ENCODE measurements around the gene PHF14. TPM values are rescaled to one million over a fixed set of nuclear protein-coding genes. Genes with fewer than 3 reads are reported as not detected.

PHF14 gene
- total and polyA plus RNA-seq, 2 donors (not counting 3 experiments of a cell fraction or from before 2014, with no cell fraction given): 8.8 to 43.4 TPM

- no peak overlapping the region for H3K27ac ChIP-seq (ENCODE audit: insufficient read depth, low read depth, low read length)
- no peaks in the 10 kb centered on the region for H3K9me3 ChIP-seq (replicated peaks; ENCODE audit: control insufficient read depth, insufficient read depth, low read length)
- BruUV-seq (replicated peaks): no TSS peak
- H3K27me3 ChIP-seq (ENCODE audit: control insufficient read depth in 2 of 2, insufficient read depth in 2 of 2, low read length in 2 of 2): no peaks in the 10 kb centered on the region
- H3K9me1 ChIP-seq (replicated peaks; ENCODE audit: control insufficient read depth, extremely low read depth, insufficient read depth, low read length): no peaks in the 10 kb centered on the region
- no peaks in the 10 kb centered on the region for H4K20me1 ChIP-seq (replicated peaks; ENCODE audit: control insufficient read depth, extremely low read depth, insufficient read depth, low read length)
- dilution Hi-C loops (cut with MboI; ENCODE audit: extremely low pct_ligation_motif_present, low sequenced_read_pairs): no loop called here
- no peak for DNase-seq (ENCODE audit: low read depth, low spot score)
- POLR2A ChIA-PET: no interaction called here
- H3K4me1 ChIP-seq (ENCODE audit: control insufficient read depth, extremely low read depth, insufficient read depth, low read length): no peaks in the 10 kb centered on the region
- H3K9ac ChIP-seq (replicated peaks; ENCODE audit: extremely low read depth, insufficient read depth, low read length): no peak overlapping the region
- no peaks in the 10 kb centered on the region for H3K79me2 ChIP-seq (ENCODE audit: control insufficient read depth, insufficient read depth, low read length)
- TF ChIP-seq JUN (IDR thresholded peaks at IDR 0.05; ENCODE audit: borderline replicate concordance, insufficient read depth, insufficient read length, low read depth) (no peak), MYC (IDR thresholded peaks at IDR 0.05; ENCODE audit: low read depth, low read length) (no peak), FOS (IDR thresholded peaks at IDR 0.05; ENCODE audit: borderline replicate concordance, insufficient read depth, low read length) (no peak), MAX (IDR thresholded peaks at IDR 0.05; ENCODE audit: insufficient read depth, insufficient read length) (no peak)
- CTCF ChIA-PET: no interaction called here
- H3K4me2 ChIP-seq (ENCODE audit: insufficient read depth, low read length): no peak overlapping the region
- H3K4me3 ChIP-seq (replicated peaks in 1 of 3; ENCODE audit: insufficient read depth in 1 of 3, low read depth in 1 of 3, low read length in 3 of 3): no peak overlapping the region
- no peak overlapping the region for H2AFZ ChIP-seq (ENCODE audit: low read depth, low read length)
- no peak for FAIRE-seq
- no peaks in the 10 kb centered on the region for H3K36me3 ChIP-seq (ENCODE audit: control insufficient read depth in 2 of 2, extremely low read depth in 1 of 2, insufficient read depth in 2 of 2, low read length in 2 of 2)
- intact Hi-C loops (cut with micrococcal nuclease): no loop called here
These were observed 88.4 kb downstream of the PHF14 start for GRCh38 chr7:11062110-11062509.

GRCh38 chr7:11069591-11069990 is 95.9 kb downstream of the PHF14 start:
- H3K27ac ChIP-seq (ENCODE audit: insufficient read depth, low read depth, low read length): no peak overlapping the region
- no peaks in the 10 kb centered on the region for H3K79me2 ChIP-seq (ENCODE audit: control insufficient read depth, insufficient read depth, low read length)
- no peaks in the 10 kb centered on the region for H3K4me1 ChIP-seq (ENCODE audit: control insufficient read depth, extremely low read depth, insufficient read depth, low read length)
- H3K9ac ChIP-seq (replicated peaks; ENCODE audit: extremely low read depth, insufficient read depth, low read length): no peak overlapping the region
- H3K9me3 ChIP-seq (replicated peaks; ENCODE audit: control insufficient read depth, insufficient read depth, low read length): no peaks in the 10 kb centered on the region
- no peaks in the 10 kb centered on the region for H3K9me1 ChIP-seq (replicated peaks; ENCODE audit: control insufficient read depth, extremely low read depth, insufficient read depth, low read length)
- ChIA-PET POLR2A (no interaction called here), CTCF (no interaction called here)
- FAIRE-seq: no peak
- H4K20me1 ChIP-seq (replicated peaks; ENCODE audit: control insufficient read depth, extremely low read depth, insufficient read depth, low read length): no peaks in the 10 kb centered on the region
- H3K4me2 ChIP-seq (ENCODE audit: insufficient read depth, low read length): no peak overlapping the region
- BruUV-seq (replicated peaks): no TSS peak
- intact Hi-C loops (cut with micrococcal nuclease) (no loop called here), dilution Hi-C loops (cut with MboI; ENCODE audit: extremely low pct_ligation_motif_present, low sequenced_read_pairs) (no loop called here)
- TF ChIP-seq MYC (IDR thresholded peaks at IDR 0.05; ENCODE audit: low read depth, low read length) (no peak), GATA2 (IDR thresholded peaks at IDR 0.05; ENCODE audit: insufficient read depth, insufficient read length, low read depth, low read length) (no peak), CTCF (IDR thresholded peaks at IDR 0.05; ENCODE audit: extremely low read depth in 1 of 2, insufficient read depth in 1 of 2, low read depth in 1 of 2, low read length in 2 of 2) (no peak), POLR2AphosphoS5 (IDR thresholded peaks at IDR 0.05; ENCODE audit: insufficient read depth, low read depth, low read length) (no peak), POLR2A (IDR thresholded peaks at IDR 0.05; ENCODE audit: low read depth, low read length) (no peak), MAX (IDR thresholded peaks at IDR 0.05; ENCODE audit: insufficient read depth, insufficient read length) (no peak), JUN (IDR thresholded peaks at IDR 0.05; ENCODE audit: borderline replicate concordance, insufficient read depth, insufficient read length, low read depth) (no peak), FOS (IDR thresholded peaks at IDR 0.05; ENCODE audit: borderline replicate concordance, insufficient read depth, low read length) (no peak), EZH2 (IDR thresholded peaks at IDR 0.05; ENCODE audit: borderline replicate concordance, low read depth, low read length, severe bottlenecking) (no peak)
- H2AFZ ChIP-seq (ENCODE audit: low read depth, low read length): no peak overlapping the region
- no peaks in the 10 kb centered on the region for H3K27me3 ChIP-seq (ENCODE audit: control insufficient read depth in 2 of 2, insufficient read depth in 2 of 2, low read length in 2 of 2)
- H3K4me3 ChIP-seq (replicated peaks in 1 of 3; ENCODE audit: insufficient read depth in 1 of 3, low read depth in 1 of 3, low read length in 3 of 3): no peak overlapping the region
- peaks cover 0 to 2% of the 10 kb centered on the region in 2 experiments for H3K36me3 ChIP-seq (ENCODE audit: control insufficient read depth in 2 of 2, extremely low read depth in 1 of 2, insufficient read depth in 2 of 2, low read length in 2 of 2)
- DNase-seq (ENCODE audit: low read depth, low spot score): no peak
